ENCODE measurements around the gene TNC. TPM values are rescaled to one million over a fixed set of nuclear protein-coding genes. Genes with fewer than 3 reads are reported as not detected.

TNC gene
- total and polyA plus RNA-seq, 2 of the 4 experiments (the other 2 are of a cell fraction): 192 to 253 TPM

GRCh38 chr9:115024925-115025535 is 92.9 kb downstream of the TNC start:
- H3K4me2 ChIP-seq (ENCODE audit: low read depth, low read length): no peak overlapping the region

More at GRCh38 chr9:115024925-115025535, 92.9 kb downstream of the TNC start:
- Histone ChIP-seq H4K5ac (ENCODE audit: low read depth, low read length) (no peak overlapping the region), H3K9me1 (ENCODE audit: insufficient read depth, low read length) (peaks cover 13% of the 10 kb centered on the region; the same call in 1 of the 2 replicates), H4K20me1 (ENCODE audit: insufficient read depth, low read length) (peaks cover 3% of the 10 kb centered on the region; the same call in 1 of the 2 replicates), H3K23ac (ENCODE audit: low read depth, low read length) (no peak overlapping the region), H3K79me1 (ENCODE audit: low read depth in 1 of 2, low read length in 2 of 2) (no peaks in the 10 kb centered on the region), H3K27ac (ENCODE audit: insufficient read depth, low read length) (no peak overlapping the region), H3K56ac (ENCODE audit: extremely low read depth, insufficient read depth, low read length) (no peak overlapping the region), H3K4me1 (ENCODE audit: control insufficient read depth, insufficient read depth, low read length) (peaks cover 9% of the 10 kb centered on the region), H3K9me3 (ENCODE audit: control insufficient read depth, insufficient read depth, low read length) (no peaks in the 10 kb centered on the region), H2AK9ac (replicated peaks; ENCODE audit: low read depth, low read length, poor library complexity) (no peak overlapping the region), H2BK20ac (ENCODE audit: low read depth, low read length) (no peak overlapping the region), H3K18ac (ENCODE audit: low read depth, low read length) (no peak overlapping the region), H2BK5ac (ENCODE audit: low read depth, low read length, poor library complexity, severe bottlenecking) (no peak overlapping the region), H2AK5ac (ENCODE audit: low read depth, low read length) (no peak overlapping the region), H3K4ac (ENCODE audit: low read depth, low read length) (no peak overlapping the region), H3K9ac (ENCODE audit: low read depth, low read length) (no peak overlapping the region), H3K36me3 (ENCODE audit: control insufficient read depth, insufficient read depth, low read length) (peaks cover 61% of the 10 kb centered on the region), H4K8ac (ENCODE audit: low read depth in 2 of 2, low read length in 2 of 2) (no peak overlapping the region), H3K27me3 (ENCODE audit: control insufficient read depth, insufficient read depth, low read length) (no peaks in the 10 kb centered on the region), H2BK120ac (ENCODE audit: low read depth, low read length) (no peak overlapping the region), H2BK15ac (ENCODE audit: low read depth, low read length) (no peak overlapping the region), H2AFZ (replicated peaks; ENCODE audit: low read length, poor library complexity) (no peak overlapping the region), H3K14ac (replicated peaks; ENCODE audit: low read depth, low read length) (no peak overlapping the region), H4K91ac (ENCODE audit: insufficient read depth, low read depth, low read length) (no peak overlapping the region), H3K4me3 (ENCODE audit: insufficient read depth, low read depth, low read length) (no peak overlapping the region)
- 100% methylated on average over 2 of the region's 5 CpGs; no CpG with 5 or more reads in 1 of the 2 experiments for WGBS, 2 experiments (ENCODE audit: extremely low coverage in 2 of 2, insufficient read length in 1 of 2)
- in situ Hi-C loops (cut with MboI; ENCODE audit: low sequenced_read_pairs) (no loop called here), intact Hi-C loops (cut with micrococcal nuclease) (no loop called here), dilution Hi-C loops (cut with HindIII; ENCODE audit: low sequenced_read_pairs, unreplicated experiment) (no loop called here)
- ATAC-seq (ENCODE audit: low read depth) (no peak), DNase-seq (no peak)
- CTCF ChIA-PET: no interaction called here
- POLR2A ChIA-PET (ENCODE audit: unreplicated experiment): no interaction called here
- BruUV-seq (replicated peaks): no TSS peak
- no peak for TF ChIP-seq FOS (IDR thresholded peaks at IDR 0.05; ENCODE audit: low read depth, low read length)
- no peak for TF ChIP-seq MXI1 (IDR thresholded peaks at IDR 0.05; ENCODE audit: borderline replicate concordance, low read depth, low read length)
- no peak for TF ChIP-seq CHD1 (IDR thresholded peaks at IDR 0.05; ENCODE audit: low read depth, low read length)
- TF ChIP-seq RFX5 (IDR thresholded peaks at IDR 0.05; ENCODE audit: low read depth, low read length): no peak

Measured in IMR-90 (cell line).